ENCODE data around the gene RIMKLB. TPM values are rescaled to one million over a fixed set of nuclear protein-coding genes. Genes with fewer than 3 reads are reported as not detected.
"Not testable (repeated sequence)": the region's sequence is repeated elsewhere in the genome, so short reads cannot be mapped to it uniquely, and the experiment has no call there.

The RIMKLB gene
- polyA plus RNA-seq, 1 experiment: 22.0 TPM

DNA sequence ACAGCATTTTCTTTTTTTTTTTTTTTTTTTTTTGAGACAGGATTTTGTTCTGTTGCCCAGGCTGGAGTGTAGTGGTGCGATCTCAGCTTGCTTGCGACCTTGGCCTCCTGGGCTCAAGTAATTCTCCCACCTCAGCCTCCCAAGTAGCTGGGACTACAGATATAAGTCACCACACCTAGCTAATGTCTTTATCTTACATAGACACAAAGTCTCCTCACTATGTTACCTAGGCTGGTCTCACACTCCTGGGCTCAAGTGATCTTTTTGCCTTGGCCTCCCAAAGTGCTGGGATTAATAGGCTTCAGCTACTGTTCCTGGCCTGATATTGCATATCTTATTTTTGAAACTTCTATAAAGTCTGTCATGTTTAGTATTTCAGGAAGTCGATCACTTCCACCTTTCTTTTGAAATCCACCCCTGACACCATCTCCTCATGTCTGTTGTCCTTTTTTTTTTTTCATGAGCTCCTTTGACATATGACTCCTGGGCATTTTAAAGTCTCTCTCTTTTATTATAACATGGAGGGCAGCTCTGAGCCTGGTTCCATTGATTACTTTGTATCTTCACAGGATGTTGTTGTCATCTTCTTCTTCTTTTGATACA is 118.8 kb downstream of the RIMKLB start:
- POLR2A ChIA-PET: no interaction called here
- CTCF ChIA-PET: interaction anchor here (0.6 to 2.0 kb wide), 3 partner anchors 43 to 159 kb away, joined by 3 to 8 read pairs (median 3); no protein-coding TSS in a partner anchor
- no peak for DNase-seq (ENCODE audit: low read depth, low spot score)
- no peaks in the 10 kb centered on the region for H3K27me3 ChIP-seq (ENCODE audit: control insufficient read depth, insufficient read depth, low read length)
- TF ChIP-seq, protein P1, sequence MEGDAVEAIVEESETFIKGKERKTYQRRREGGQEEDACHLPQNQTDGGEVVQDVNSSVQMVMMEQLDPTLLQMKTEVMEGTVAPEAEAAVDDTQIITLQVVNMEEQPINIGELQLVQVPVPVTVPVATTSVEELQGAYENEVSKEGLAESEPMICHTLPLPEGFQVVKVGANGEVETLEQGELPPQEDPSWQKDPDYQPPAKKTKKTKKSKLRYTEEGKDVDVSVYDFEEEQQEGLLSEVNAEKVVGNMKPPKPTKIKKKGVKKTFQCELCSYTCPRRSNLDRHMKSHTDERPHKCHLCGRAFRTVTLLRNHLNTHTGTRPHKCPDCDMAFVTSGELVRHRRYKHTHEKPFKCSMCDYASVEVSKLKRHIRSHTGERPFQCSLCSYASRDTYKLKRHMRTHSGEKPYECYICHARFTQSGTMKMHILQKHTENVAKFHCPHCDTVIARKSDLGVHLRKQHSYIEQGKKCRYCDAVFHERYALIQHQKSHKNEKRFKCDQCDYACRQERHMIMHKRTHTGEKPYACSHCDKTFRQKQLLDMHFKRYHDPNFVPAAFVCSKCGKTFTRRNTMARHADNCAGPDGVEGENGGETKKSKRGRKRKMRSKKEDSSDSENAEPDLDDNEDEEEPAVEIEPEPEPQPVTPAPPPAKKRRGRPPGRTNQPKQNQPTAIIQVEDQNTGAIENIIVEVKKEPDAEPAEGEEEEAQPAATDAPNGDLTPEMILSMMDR (IDR thresholded peaks at IDR 0.05; ENCODE audit: low read depth, low read length): no peak
- H3K4me3 ChIP-seq (ENCODE audit: low read depth, low read length): no peak overlapping the region
- H3K27ac ChIP-seq (ENCODE audit: low read depth, low read length): no peak overlapping the region
- no peaks in the 10 kb centered on the region for H3K9me3 ChIP-seq (ENCODE audit: control insufficient read depth, insufficient read depth, low read length)

DNA sequence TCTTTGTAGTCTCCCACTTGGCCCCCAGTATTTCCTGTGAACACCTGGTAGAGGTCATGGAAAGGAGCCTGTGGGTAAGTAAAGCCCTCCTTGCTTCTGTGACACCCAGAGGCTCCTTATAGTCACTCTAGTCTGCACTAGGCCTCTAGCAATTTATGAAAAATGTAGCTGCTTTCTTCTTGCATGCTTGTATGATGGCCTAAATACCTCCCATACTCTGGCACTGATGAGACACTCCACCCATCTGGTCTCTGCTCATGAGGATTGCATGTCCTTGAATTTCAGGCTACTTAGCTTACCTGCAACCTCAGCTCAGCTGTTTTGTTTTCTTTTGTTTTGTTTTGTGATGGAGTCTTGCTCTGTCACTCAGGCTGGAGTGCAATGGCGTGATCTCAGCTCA is 120.1 kb downstream of the RIMKLB start:
- no peaks in the 10 kb centered on the region for H3K9me3 ChIP-seq (ENCODE audit: control insufficient read depth, insufficient read depth, low read length)
- no peak for DNase-seq (ENCODE audit: low read depth, low spot score)
- TF ChIP-seq, protein P1 (IDR thresholded peaks at IDR 0.05; ENCODE audit: low read depth, low read length): no peak
- H3K27ac ChIP-seq (ENCODE audit: low read depth, low read length): no peak overlapping the region
- CTCF ChIA-PET: no interaction called here
- H3K4me3 ChIP-seq (ENCODE audit: low read depth, low read length): no peak overlapping the region
- H3K27me3 ChIP-seq (ENCODE audit: control insufficient read depth, insufficient read depth, low read length): no peaks in the 10 kb centered on the region
- POLR2A ChIA-PET: no interaction called here

DNA sequence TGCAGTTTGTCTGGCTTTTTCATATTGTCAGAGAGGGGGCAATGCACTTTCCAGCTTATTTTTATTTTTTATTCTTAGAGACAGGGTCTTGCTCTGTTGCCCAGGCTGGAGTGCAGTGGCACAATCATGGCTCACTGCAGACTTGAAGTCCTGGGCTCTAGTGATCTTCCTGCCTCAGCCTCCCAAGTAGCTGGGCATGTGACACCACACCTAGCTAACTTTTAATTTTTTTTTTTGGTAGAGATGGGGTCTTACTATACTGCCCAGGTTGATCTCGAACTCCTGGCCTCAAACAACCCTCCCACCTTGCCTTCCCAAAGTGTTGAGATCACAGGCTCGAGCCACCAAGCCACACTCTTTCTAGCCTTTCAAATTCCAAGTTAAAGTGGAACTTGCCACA is 120.7 kb downstream of the RIMKLB start:
- no peak overlapping the region for H3K27ac ChIP-seq (ENCODE audit: low read depth, low read length)
- ChIA-PET POLR2A (no interaction called here), CTCF (no interaction called here)
- H3K27me3 ChIP-seq (ENCODE audit: control insufficient read depth, insufficient read depth, low read length): no peaks in the 10 kb centered on the region
- no peaks in the 10 kb centered on the region for H3K9me3 ChIP-seq (ENCODE audit: control insufficient read depth, insufficient read depth, low read length)
- no peak for DNase-seq (ENCODE audit: low read depth, low spot score)
- TF ChIP-seq, protein P1 (IDR thresholded peaks at IDR 0.05; ENCODE audit: low read depth, low read length): no peak
- no peak overlapping the region for H3K4me3 ChIP-seq (ENCODE audit: low read depth, low read length)

DNA sequence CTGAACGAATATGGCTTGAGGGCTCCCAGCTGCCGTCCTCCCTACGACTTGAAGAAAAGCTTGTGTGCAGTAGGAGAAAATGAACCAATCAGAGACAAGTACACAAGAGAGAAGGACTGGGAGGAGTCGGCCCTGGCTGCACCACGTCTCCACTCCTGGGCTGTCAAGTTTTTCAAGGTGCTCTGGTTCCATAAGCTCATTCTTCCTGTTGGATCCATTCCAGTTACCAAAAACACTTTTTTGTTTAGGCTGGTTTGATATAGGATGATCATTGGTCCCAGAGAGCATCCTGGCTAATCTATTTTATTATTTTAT is 121.8 kb downstream of the RIMKLB start:
- TF ChIP-seq, protein P1 (IDR thresholded peaks at IDR 0.05; ENCODE audit: low read depth, low read length): no peak
- Histone ChIP-seq H3K9me3 (ENCODE audit: control insufficient read depth, insufficient read depth, low read length) (no peaks in the 10 kb centered on the region), H3K4me3 (ENCODE audit: low read depth, low read length) (no peak overlapping the region), H3K27ac (ENCODE audit: low read depth, low read length) (no peak overlapping the region), H3K27me3 (ENCODE audit: control insufficient read depth, insufficient read depth, low read length) (no peaks in the 10 kb centered on the region)
- no peak for DNase-seq (ENCODE audit: low read depth, low spot score)
- ChIA-PET POLR2A (no interaction called here), CTCF (interaction anchor here (1.0 kb wide), 1 partner anchor 71 kb away, joined by 3 read pairs; no protein-coding TSS in a partner anchor)

GRCh38 chr12:8820676-8821407 is 123.1 kb downstream of the RIMKLB start:
- CTCF ChIA-PET; POLR2A ChIA-PET; DNase-seq (ENCODE audit: low read depth, low spot score); H3K4me3 ChIP-seq (ENCODE audit: low read depth, low read length); H3K27ac ChIP-seq (ENCODE audit: low read depth, low read length); H3K27me3 ChIP-seq (ENCODE audit: control insufficient read depth, insufficient read depth, low read length); H3K9me3 ChIP-seq (ENCODE audit: control insufficient read depth, insufficient read depth, low read length): not testable (repeated sequence)
